ENCODE measurements around the gene VPS18. TPM values are rescaled to one million over a fixed set of nuclear protein-coding genes. Genes with fewer than 3 reads are reported as not detected.
A peak's percentile ranks its signal among the peaks of the same experiment; 100 is the strongest.

The VPS18 gene
- total RNA-seq, 1 donor from 2014 or later: 27.2 TPM

DNA sequence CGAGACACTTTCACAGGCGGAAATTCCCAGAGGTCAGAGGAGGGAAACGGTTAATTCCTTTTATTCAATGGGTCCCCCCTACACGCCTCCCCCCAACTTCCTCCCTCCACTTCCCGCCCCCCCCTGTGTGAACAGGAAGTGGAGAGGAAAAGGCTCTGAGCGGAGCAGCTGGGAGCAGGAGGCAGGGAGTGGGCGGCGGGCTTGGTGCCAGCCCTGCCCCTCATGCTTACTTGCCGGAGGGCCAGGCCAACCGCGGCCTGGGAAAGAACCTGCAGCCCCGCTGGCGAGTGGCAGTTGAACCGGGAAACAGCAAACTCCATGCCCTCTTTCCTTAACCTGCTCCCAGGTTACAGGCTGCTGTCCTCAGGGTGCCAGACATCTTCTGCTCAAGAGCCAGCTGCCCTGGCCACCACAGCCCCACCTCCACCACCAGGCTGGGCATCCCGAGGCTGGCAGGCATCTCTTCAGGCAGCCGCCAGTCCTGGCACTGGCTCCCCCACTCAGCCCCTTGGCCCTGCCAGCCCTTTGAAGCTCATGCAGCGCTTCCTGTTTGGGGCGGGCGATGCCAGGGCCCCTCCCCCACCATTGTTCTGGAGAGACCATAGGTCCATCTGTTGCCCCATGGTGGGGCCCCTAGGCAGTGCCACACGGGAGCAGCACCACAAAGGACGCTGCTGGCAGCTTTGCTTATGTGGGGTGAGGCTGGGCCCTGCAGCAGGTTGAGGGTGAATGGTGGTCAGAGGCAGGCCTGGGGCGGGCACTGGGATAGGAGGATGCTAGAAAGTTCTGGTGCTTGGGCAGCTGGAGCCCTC is 12.9 kb downstream of the VPS18 start:
- peak overlapping the region; percentile 54 for H3K4me3 ChIP-seq (ENCODE audit: low read depth, low read length)
- TF ChIP-seq, protein P1, sequence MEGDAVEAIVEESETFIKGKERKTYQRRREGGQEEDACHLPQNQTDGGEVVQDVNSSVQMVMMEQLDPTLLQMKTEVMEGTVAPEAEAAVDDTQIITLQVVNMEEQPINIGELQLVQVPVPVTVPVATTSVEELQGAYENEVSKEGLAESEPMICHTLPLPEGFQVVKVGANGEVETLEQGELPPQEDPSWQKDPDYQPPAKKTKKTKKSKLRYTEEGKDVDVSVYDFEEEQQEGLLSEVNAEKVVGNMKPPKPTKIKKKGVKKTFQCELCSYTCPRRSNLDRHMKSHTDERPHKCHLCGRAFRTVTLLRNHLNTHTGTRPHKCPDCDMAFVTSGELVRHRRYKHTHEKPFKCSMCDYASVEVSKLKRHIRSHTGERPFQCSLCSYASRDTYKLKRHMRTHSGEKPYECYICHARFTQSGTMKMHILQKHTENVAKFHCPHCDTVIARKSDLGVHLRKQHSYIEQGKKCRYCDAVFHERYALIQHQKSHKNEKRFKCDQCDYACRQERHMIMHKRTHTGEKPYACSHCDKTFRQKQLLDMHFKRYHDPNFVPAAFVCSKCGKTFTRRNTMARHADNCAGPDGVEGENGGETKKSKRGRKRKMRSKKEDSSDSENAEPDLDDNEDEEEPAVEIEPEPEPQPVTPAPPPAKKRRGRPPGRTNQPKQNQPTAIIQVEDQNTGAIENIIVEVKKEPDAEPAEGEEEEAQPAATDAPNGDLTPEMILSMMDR (conservative IDR thresholded peaks at IDR 0.05; ENCODE audit: low read depth, low read length): no peak
- no peak for DNase-seq (ENCODE audit: low read depth)

DNA sequence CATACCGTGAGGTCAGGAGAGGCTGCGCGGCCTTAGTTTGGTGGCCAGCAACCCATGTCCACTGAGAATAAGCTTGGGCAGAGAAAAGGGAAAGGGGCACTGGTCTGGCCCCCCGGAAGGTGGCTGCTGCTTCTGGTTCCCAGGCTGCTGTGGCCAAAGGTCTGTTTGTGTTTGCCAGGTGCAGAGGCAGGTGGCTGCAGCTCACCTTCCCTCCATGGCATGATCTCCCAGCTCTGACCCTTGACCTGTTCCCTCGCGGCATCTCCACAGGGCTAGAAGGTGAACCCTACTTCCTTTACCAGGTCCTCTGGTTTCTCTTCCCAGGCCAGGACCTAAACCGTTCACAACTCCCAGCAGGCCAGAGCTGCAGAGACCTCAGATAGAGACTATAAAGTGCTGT is 13.8 kb downstream of the VPS18 start:
- H3K4me3 ChIP-seq (ENCODE audit: low read depth, low read length): no peak overlapping the region
- TF ChIP-seq, protein P1 (conservative IDR thresholded peaks at IDR 0.05; ENCODE audit: low read depth, low read length): no peak
- no peak for DNase-seq (ENCODE audit: low read depth)

DNA sequence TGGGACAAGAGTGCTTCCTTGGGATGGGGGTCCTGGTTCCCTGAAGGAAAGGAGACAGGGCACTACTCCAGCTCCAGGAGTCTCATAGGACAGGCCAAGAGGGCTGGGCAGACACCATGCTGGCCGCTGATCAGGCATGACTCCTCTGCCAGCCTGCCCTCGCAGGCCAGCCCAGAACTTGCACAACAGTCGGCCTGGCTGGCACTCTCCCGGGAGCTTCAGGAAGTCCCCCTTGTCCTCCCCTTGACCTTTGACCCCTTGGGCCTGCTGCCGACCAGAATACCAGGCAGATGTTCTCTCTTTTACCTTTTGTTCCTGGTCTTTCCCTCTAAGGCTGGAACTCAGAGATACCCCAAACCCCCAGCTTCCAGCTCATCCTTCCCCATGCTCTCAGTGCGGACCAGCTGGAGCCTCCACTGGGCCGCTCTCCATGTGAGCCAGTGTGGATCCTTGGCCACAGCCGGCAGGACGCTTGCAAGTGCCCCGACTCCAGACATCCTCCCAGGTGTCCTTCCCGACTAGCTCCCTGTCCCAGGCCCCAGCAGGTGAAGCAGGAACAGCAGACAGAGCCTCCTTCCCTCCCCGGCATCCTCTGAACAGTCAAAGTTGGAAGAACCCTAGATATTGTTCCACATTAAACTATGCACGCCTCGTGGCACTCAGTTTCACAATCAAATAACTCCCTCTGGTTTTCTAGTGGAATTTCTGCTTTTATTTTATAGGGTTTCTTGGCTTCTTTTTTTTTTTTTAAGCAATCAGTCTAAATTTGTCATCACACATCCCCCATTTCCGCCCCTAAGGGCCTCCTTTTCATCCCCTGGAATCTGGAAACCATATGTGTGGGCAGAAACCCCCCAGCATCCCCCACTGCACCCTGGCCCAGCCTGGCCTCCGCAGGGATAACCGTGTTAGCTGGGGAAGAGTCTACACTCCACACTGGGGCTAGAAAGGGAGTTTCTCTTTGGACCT is 15.7 kb downstream of the VPS18 start:
- no peak for DNase-seq (ENCODE audit: low read depth)
- TF ChIP-seq, protein P1 (conservative IDR thresholded peaks at IDR 0.05; ENCODE audit: low read depth, low read length): no peak
- no peak overlapping the region for H3K4me3 ChIP-seq (ENCODE audit: low read depth, low read length)

DNA sequence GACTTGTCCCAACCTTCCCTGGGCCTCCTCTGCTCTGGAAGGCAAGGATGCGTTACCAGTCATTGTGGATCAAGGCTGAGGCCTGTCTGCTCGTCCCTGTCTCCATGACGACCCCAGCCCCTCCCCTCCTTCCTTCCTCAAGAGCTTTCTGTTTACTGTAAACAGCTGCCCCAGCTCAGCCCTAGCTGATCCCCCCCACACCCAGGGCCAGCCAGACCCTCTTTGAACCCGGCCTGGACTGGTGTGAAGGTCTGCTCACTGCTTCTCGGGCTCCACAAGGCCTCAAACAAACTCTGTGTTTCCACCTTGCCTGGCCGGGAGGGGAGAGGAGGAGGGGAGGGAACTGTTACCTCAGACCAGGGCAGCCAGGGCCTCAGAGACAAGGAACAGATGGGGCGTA is 16.9 kb downstream of the VPS18 start:
- H3K4me3 ChIP-seq (ENCODE audit: low read depth, low read length): no peak overlapping the region
- TF ChIP-seq, protein P1 (conservative IDR thresholded peaks at IDR 0.05; ENCODE audit: low read depth, low read length): no peak
- DNase-seq (ENCODE audit: low read depth): no peak

DNA sequence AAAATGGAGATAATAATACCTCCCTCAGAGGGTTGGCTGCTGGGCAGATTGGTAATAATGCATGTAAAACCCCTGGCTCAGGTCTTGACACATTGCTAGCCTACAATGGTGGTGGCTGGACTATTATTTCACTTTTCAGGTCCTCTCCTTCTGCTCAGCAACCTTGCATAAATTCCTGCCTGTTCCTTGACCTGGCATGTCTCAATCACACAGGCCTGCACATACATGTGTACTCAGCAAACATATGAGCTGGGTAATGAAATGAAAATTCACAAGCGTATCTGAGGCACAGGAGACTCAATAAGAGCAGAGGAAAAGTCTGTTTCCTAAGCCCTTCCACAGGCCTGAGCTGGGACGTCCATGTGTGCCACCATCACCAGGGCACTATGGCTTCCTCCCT is 17.4 kb downstream of the VPS18 start:
- TF ChIP-seq, protein P1 (conservative IDR thresholded peaks at IDR 0.05; ENCODE audit: low read depth, low read length): no peak
- no peak for DNase-seq (ENCODE audit: low read depth)
- no peak overlapping the region for H3K4me3 ChIP-seq (ENCODE audit: low read depth, low read length)

DNA sequence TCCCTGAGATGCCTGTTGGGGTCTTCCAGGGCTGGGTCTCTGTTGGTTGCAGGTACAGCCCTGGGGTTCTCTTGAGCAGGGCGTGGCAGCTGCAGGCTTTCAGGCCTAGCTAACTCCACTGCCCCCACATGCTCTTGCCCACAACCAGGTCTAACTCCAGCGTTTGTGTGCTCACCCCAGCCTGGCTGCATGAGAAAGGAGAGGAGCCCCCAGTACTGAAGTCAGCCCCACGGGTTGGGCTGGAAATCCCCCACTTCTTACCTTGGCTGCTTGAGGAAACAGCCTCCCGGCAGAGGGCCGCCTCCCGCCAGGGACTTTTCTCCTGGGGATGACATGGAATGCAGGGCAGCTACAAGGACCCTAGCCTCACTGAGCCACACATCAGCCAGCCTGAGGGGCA is 18.2 kb downstream of the VPS18 start:
- TF ChIP-seq, protein P1 (conservative IDR thresholded peaks at IDR 0.05; ENCODE audit: low read depth, low read length): no peak
- no peak overlapping the region for H3K4me3 ChIP-seq (ENCODE audit: low read depth, low read length)
- DNase-seq (ENCODE audit: low read depth): no peak
